Body of pancreas (tissue), 4 donors: ENCODE results near the gene SLC34A1.
A peak's percentile ranks its signal among the peaks of the same experiment; 100 is the strongest.

Experiments used
- CTCF ChIP-seq, 7 experiments: fragments of 450-650 bp in 4 of 7; fragments of 200-600 bp in 3 of 7; sonication (generic) in 3 of 7; IDR thresholded peaks; one replicate each; pipeline ENCODE4 v1.5.1; 2016 to 2019; ENCODE audit warnings: antibody characterized with exemption in 7 of 7
- POLR2A ChIP-seq, 3 donors: fragments of 450-650 bp; IDR thresholded peaks; one replicate each; pipeline ENCODE4 v1.6.1; 2016; ENCODE audit warnings: antibody characterized with exemption in 3 of 3, mild to moderate bottlenecking in 2 of 3

GRCh38 chr5:177390363-177391300, 6.4 kb downstream of the SLC34A1 start:
- peak; percentile 92 to 98 (median 97) for TF ChIP-seq CTCF (IDR thresholded peaks at IDR 0.05)
- peak in 1 of 3 donors; percentile 5 for TF ChIP-seq POLR2A (IDR thresholded peaks at IDR 0.05)
